K562 (cell line): ENCODE data around the gene MRI1. TPM values are rescaled to one million over a fixed set of nuclear protein-coding genes. Genes with fewer than 3 reads are reported as not detected.

Experiments
- ATAC-seq: fragments of 200-7000 bp; cut with Tn5 transposase; 3 replicates; pipeline ENCODE4 v1.9.1; 2020; ENCODE audit warnings: moderate library complexity
- BruUV-seq: library from RNA; stranded (reverse); fragments of 400-500 nt; replicated peaks from 2 replicates; lab custom pipeline; 2021; lab: Mats Ljungman, UMichigan
- CTCF ChIA-PET: fragments of 300-600 bp; formaldehyde crosslinking; extraction: SDS; loops from one replicate; lab custom pipeline; 2021; ENCODE audit warnings: low intra/inter-chr PET ratio; lab: Yijun Ruan, JAX
- POLR2A ChIA-PET: fragments of 300-600, 350-650 bp; sonication (Branson Sonifier 250); formaldehyde crosslinking; extraction: SDS; loops from one replicate; lab custom pipeline; 2021; ENCODE audit warnings: antibody characterized with exemption, inconsistent platforms; lab: Yijun Ruan, JAX
- DNase-seq, 4 experiments: peaks; one replicate each; pipeline versions ENCODE4 v3.0.0 to v3.0.0-alpha.2; 2011 to 2018; ENCODE audit warnings: low spot score in 3 of 4, mixed read lengths in 3 of 4; ENCODE audit errors: extremely low read depth in 1 of 4
- FAIRE-seq: peaks from 2 replicates; lab custom pipeline; 2011; peaks lifted over from hg19 to GRCh38; lab: Jason Lieb, UNC
- H2AFZ ChIP-seq: 2 replicates; pipeline ENCODE4 v1.6.0; 2011; ENCODE audit warnings: low read depth, low read length, control low read depth, inconsistent platforms
- H3K27ac ChIP-seq: fragments of 200-600 bp; 3 replicates; pipeline ENCODE4 v1.8.0; 2011; ENCODE audit warnings: low read depth, mild to moderate bottlenecking, control low read depth, inconsistent platforms, low read length, moderate library complexity, mixed read lengths; ENCODE audit errors: extremely low read depth
- H3K27me3 ChIP-seq, 2 experiments: fragments of 300-600 bp in 1 of 2; 2 replicates in 1 of 2; 3 replicates in 1 of 2; pipeline versions ENCODE4 v1.6.0 to v1.8.0; 2011; ENCODE audit warnings: inconsistent platforms in 2 of 2, low read length in 2 of 2, mild to moderate bottlenecking in 1 of 2, mixed read lengths in 1 of 2, moderate library complexity in 1 of 2; ENCODE audit not compliant: control insufficient read depth in 2 of 2, insufficient read depth in 2 of 2
- H3K36me3 ChIP-seq: fragments of 300-600 bp; 3 replicates; pipeline ENCODE4 v1.8.0; 2011; ENCODE audit warnings: mild to moderate bottlenecking, low read length, inconsistent platforms; ENCODE audit not compliant: control insufficient read depth, insufficient read depth
- H3K4me1 ChIP-seq, 2 experiments: fragments of 200-600 bp in 1 of 2; replicated peaks in 1 of 2; 2 replicates in 1 of 2; 3 replicates in 1 of 2; pipeline versions ENCODE4 v1.5.1 to v1.8.0; 2011; ENCODE audit warnings: inconsistent platforms in 2 of 2, low read length in 2 of 2, mild to moderate bottlenecking in 1 of 2, mixed read lengths in 1 of 2, moderate library complexity in 1 of 2; ENCODE audit not compliant: control insufficient read depth in 2 of 2, insufficient read depth in 2 of 2
- H3K4me2 ChIP-seq: 2 replicates; pipeline ENCODE4 v1.6.1; 2011; ENCODE audit warnings: low read length, control low read depth, inconsistent platforms, mixed read lengths; ENCODE audit not compliant: insufficient read depth
- H3K4me3 ChIP-seq: fragments of 200-600 bp; sonication (generic), shearing (Covaris generic); 2 replicates; pipeline ENCODE4 v1.5.1; 2016; ENCODE audit warnings: control low read depth, inconsistent platforms
- H3K79me2 ChIP-seq: fragments of 200-600 bp; 3 replicates; pipeline ENCODE4 v1.8.0; 2011; ENCODE audit warnings: low read length, inconsistent platforms; ENCODE audit not compliant: control insufficient read depth, insufficient read depth
- H3K9ac ChIP-seq, 2 experiments: 2 replicates each; pipeline versions ENCODE4 v1.6.0 to v1.6.1; 2011; ENCODE audit warnings: low read depth in 2 of 2, low read length in 2 of 2, control low read depth in 1 of 2, inconsistent platforms in 1 of 2, mild to moderate bottlenecking in 1 of 2, mixed read lengths in 1 of 2; ENCODE audit not compliant: insufficient read depth in 1 of 2
- H3K9me1 ChIP-seq: one replicate; pipeline ENCODE4 v1.6.0; 2011; ENCODE audit warnings: inconsistent platforms, mild to moderate bottlenecking, low read length, moderate library complexity; ENCODE audit not compliant: control insufficient read depth, insufficient read depth
- H3K9me3 ChIP-seq: replicated peaks from 2 replicates; pipeline ENCODE4 v1.5.1; 2011; ENCODE audit warnings: low read depth, low read length, inconsistent platforms; ENCODE audit not compliant: control insufficient read depth, insufficient read depth
- H4K20me1 ChIP-seq: replicated peaks from 2 replicates; pipeline ENCODE4 v1.6.1; 2011; ENCODE audit warnings: low read length, inconsistent platforms, mixed read lengths; ENCODE audit not compliant: control insufficient read depth, insufficient read depth
- ELF1 ChIP-seq: fragments of 200-800 bp; sonication (Bioruptor generic); IDR thresholded peaks from 2 replicates; pipeline ENCODE4 v1.6.1; 2016; ENCODE audit warnings: missing genetic modification characterization, missing compliant biosample characterization
- FOXA3 ChIP-seq, 2 experiments: fragments of 450-650 bp in 1 of 2; sonication (generic) in 1 of 2; formaldehyde crosslinking; IDR thresholded peaks in 1 of 2; conservative IDR thresholded peaks in 1 of 2; 2 replicates each; pipeline versions ENCODE4 v1.4.0 to v1.8.0; 2020 to 2022; ENCODE audit warnings: mild to moderate bottlenecking in 2 of 2, missing genetic modification reagents in 1 of 2
- FOXK2 ChIP-seq, 2 experiments: fragments of 450-650 bp; IDR thresholded peaks in 1 of 2; conservative IDR thresholded peaks in 1 of 2; 2 replicates each; pipeline ENCODE4 v1.6.1; 2016; ENCODE audit warnings: low read depth in 2 of 2, mild to moderate bottlenecking in 1 of 2
- GABPA ChIP-seq: fragments of 200-800 bp; sonication (Bioruptor generic); conservative IDR thresholded peaks from 2 replicates; pipeline ENCODE4 v1.6.1; 2016; ENCODE audit warnings: low read depth, missing genetic modification characterization, missing compliant biosample characterization
- HDAC1 ChIP-seq, 2 experiments: fragments of 450-650 bp; IDR thresholded peaks; 2 replicates each; pipeline ENCODE4 v1.6.1; 2016 to 2017; ENCODE audit warnings: inconsistent platforms in 1 of 2, mild to moderate bottlenecking in 1 of 2, moderate library complexity in 1 of 2
- KDM1A ChIP-seq, 2 experiments: fragments of 450-650 bp; IDR thresholded peaks; 2 replicates each; pipeline ENCODE4 v1.6.1; 2016; ENCODE audit warnings: mild to moderate bottlenecking in 2 of 2
- MCM3 ChIP-seq: fragments of 450-650 bp; IDR thresholded peaks from 2 replicates; pipeline ENCODE4 v1.6.1; 2016
- MNT ChIP-seq, 2 experiments: fragments of 450-650 bp; conservative IDR thresholded peaks; 2 replicates each; pipeline ENCODE4 v1.6.1; 2017; ENCODE audit warnings: mild to moderate bottlenecking in 2 of 2, moderate library complexity in 2 of 2
- NCOR1 ChIP-seq: fragments of 450-650 bp; IDR thresholded peaks from 2 replicates; pipeline ENCODE4 v1.6.1; 2016; ENCODE audit warnings: mild to moderate bottlenecking, moderate library complexity
- PHF21A ChIP-seq: fragments of 450-650 bp; IDR thresholded peaks from 2 replicates; pipeline ENCODE4 v1.6.1; 2017; ENCODE audit warnings: low read depth, borderline replicate concordance
- PPARD ChIP-seq: fragments of 250-450 bp; sonication (Bioruptor Pico); IDR thresholded peaks from 2 replicates; pipeline ENCODE4 v1.8.0; 2022; ENCODE audit warnings: inconsistent platforms, mild to moderate bottlenecking, moderate library complexity
- SMARCA4 ChIP-seq: fragments of 450-650 bp; IDR thresholded peaks from 2 replicates; pipeline ENCODE4 v1.6.1; 2016
- ZBTB33 ChIP-seq: sonication (generic); formaldehyde crosslinking; IDR thresholded peaks from 2 replicates; pipeline ENCODE4 v1.8.1; 2023; ENCODE audit warnings: mild to moderate bottlenecking, missing genetic modification reagents
- WGBS: fragments of 100-300 bp; shearing (Covaris generic); methylation state at CpG from one replicate; pipeline ENCODE4 v1.1.6; 2016; ENCODE audit warnings: low coverage, mixed read lengths; ENCODE audit not compliant: insufficient coverage; ENCODE audit errors: missing lambda C conversion rate; 5-methylcytosine and 5-hydroxymethylcytosine counted together
- in situ Hi-C: fragments of 300-500 bp; cut with MboI; formaldehyde crosslinking; loops from 4 replicates; pipeline ENCODE4 v1.15.0; 2018; ENCODE audit warnings: inconsistent platforms, mixed read lengths
- intact Hi-C: fragments of 100-400 bp; cut with micrococcal nuclease; formaldehyde crosslinking; loops from 2 replicates; pipeline ENCODE4 v1.14.2; 2022
- polyA plus RNA-seq, 8 experiments: library from polyadenylated mRNA; depleted of rRNA in 4 of 8; stranded (reverse) in 5 of 8; unstranded in 3 of 8; fragments of >200 nt; fragmentation: Nextera tagmentation in 2 of 8; fragmentation: Illumina TruSeq in 1 of 8; extraction: Ambion mirVana in 2 of 8; extraction: Trizol in 1 of 8; gene quantifications; 2 replicates each; pipeline versions ENCODE4 v1.2.1 to v1.2.3, GENCODE V29; 2011 to 2014; ENCODE audit warnings: inconsistent platforms in 1 of 8, missing spikeins in 1 of 8
- total RNA-seq, 7 experiments: library from RNA; depleted of rRNA in 6 of 7; stranded (reverse); fragments of >200 nt in 6 of 7; fragmentation: Illumina TruSeq in 2 of 7; extraction: Trizol in 2 of 7; gene quantifications; 2 replicates each; pipeline versions ENCODE4 v1.2.1 to v1.2.3, GENCODE V29; 2011 to 2021; ENCODE audit warnings: low replicate concordance in 1 of 7
- TF ChIP-seq, protein P1 (sequence below): sonication (generic); formaldehyde crosslinking; IDR thresholded peaks from 2 replicates; pipeline ENCODE4 v1.8.0; 2022; ENCODE audit warnings: missing genetic modification reagents, mild to moderate bottlenecking, moderate library complexity, borderline replicate concordance
- TF ChIP-seq, protein P2 (sequence below): sonication (generic); formaldehyde crosslinking; IDR thresholded peaks from 2 replicates; pipeline ENCODE4 v1.8.0; 2022; ENCODE audit warnings: mild to moderate bottlenecking, low read depth, missing genetic modification reagents

Gene MRI1
- total and polyA plus RNA-seq, 9 of the 15 experiments (the other 6 are each of a cell fraction or from before 2014, with no cell fraction given): 5.5 to 57.4 (median 28.2) TPM

DNA sequence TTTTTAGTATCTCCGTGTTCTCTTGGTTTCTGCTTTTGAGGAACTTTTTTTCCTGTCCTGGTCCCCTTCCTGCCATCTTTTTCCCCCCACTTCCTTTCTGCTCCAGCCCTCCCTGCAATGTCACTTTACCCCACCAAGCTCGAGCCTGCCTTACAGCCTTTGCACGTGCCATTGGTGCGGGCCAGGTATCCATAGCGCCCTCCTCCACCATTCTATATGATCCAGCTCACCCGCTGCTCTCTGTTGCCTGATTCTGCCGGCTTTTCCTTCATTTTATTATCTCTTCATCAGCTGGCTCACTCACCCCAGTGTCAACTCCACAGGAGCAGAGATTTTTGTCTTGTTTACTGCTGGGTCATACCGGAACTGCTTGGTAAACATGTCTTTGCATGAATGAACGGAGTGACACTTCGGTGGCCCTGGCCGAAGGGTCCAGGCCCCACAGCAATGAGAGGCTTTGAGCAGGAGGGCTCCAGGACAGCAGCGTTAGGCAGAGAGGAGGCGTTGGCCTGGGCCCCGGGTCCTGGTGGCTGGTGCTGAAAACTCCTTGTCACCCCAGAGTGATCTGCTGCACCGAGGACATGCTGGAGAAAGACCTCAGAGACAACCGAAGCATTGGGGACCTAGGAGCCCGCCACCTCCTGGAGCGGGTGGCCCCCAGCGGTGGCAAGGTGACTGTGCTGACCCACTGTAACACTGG, 1.2 kb downstream of the MRI1 start:
- Histone ChIP-seq H3K9ac (peak overlapping the region; percentile 61 to 97), H3K27me3 (no peaks in the 10 kb centered on the region), H3K79me2 (peaks cover 28% of the 10 kb centered on the region), H3K9me3 (no peaks in the 10 kb centered on the region), H3K4me3 (peak overlapping the region; percentile 60), H3K4me2 (peak overlapping the region; percentile 85), H3K4me1 (peaks cover 7 to 43% of the 10 kb centered on the region in 2 experiments; a peak in 3 of 5 replicates), H2AFZ (peak overlapping the region; percentile 43), H4K20me1 (no peaks in the 10 kb centered on the region), H3K9me1 (no peaks in the 10 kb centered on the region), H3K27ac (peak overlapping the region; percentile 26; the same call in 1 of the 3 replicates), H3K36me3 (peaks cover 61% of the 10 kb centered on the region; the same call in 1 of the 3 replicates)
- BruUV-seq: TSS peak; percentile 56
- ChIA-PET POLR2A (interaction anchor here (0.6 to 2.0 kb wide), 4 partner anchors 9 to 266 kb away, joined by 3 to 6 read pairs (median 4); partner anchors contain the start of gene C19orf53), CTCF (no interaction called here)
- FAIRE-seq (peak; percentile 58), DNase-seq (peak in 1 of 4 experiments; percentile 26), ATAC-seq (peak; percentile 46)
- intact Hi-C loops (no loop called here), in situ Hi-C loops (no loop called here)
- WGBS: 39% methylated on average over 17 of the region's 19 CpGs
- TF ChIP-seq, protein P1, sequence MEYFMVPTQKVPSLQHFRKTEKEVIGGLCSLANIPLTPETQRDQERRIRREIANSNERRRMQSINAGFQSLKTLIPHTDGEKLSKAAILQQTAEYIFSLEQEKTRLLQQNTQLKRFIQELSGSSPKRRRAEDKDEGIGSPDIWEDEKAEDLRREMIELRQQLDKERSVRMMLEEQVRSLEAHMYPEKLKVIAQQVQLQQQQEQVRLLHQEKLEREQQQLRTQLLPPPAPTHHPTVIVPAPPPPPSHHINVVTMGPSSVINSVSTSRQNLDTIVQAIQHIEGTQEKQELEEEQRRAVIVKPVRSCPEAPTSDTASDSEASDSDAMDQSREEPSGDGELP (CRISPR knock-in tag): peak; percentile 17; the same call in 1 of the 2 replicates
- TF ChIP-seq FOXA3 (CRISPR knock-in tag; conservative IDR thresholded peaks at IDR 0.05 in 1 of 2, IDR thresholded peaks at IDR 0.05 in 1 of 2): peak in 1 of 2 experiments; percentile 47; a peak in 1 of 4 replicates
- TF ChIP-seq ELF1 (tag): peak; percentile 39; the same call in 1 of the 2 replicates
- no peak for TF ChIP-seq MCM3
- TF ChIP-seq SMARCA4: peak; percentile 51
- no peak for TF ChIP-seq NCOR1
- TF ChIP-seq PPARD (CRISPR knock-in tag): no peak
- peak in 1 of 2 experiments; percentile 32; a peak in 1 of 4 replicates for TF ChIP-seq HDAC1 (IDR thresholded peaks at IDR 0.05)
- peak; percentile 36; the same call in 1 of the 2 replicates for TF ChIP-seq GABPA (tag)
- peak; percentile 67 for TF ChIP-seq KDM1A (IDR thresholded peaks at IDR 0.05)
- TF ChIP-seq ZBTB33 (CRISPR knock-in tag): no peak
- 0 out of 2 replicates have a peak, but pooled peaks have one; percentile 16 for TF ChIP-seq PHF21A
- peak in 1 of 2 experiments; percentile 58; a peak in 2 of 4 replicates for TF ChIP-seq MNT (conservative IDR thresholded peaks at IDR 0.05)
- peak; percentile 44 to 70; a peak in 3 of 4 replicates for TF ChIP-seq FOXK2 (conservative IDR thresholded peaks at IDR 0.05 in 1 of 2, IDR thresholded peaks at IDR 0.05 in 1 of 2; ENCODE audit: low read depth in 2 of 2)
- TF ChIP-seq, protein P2, sequence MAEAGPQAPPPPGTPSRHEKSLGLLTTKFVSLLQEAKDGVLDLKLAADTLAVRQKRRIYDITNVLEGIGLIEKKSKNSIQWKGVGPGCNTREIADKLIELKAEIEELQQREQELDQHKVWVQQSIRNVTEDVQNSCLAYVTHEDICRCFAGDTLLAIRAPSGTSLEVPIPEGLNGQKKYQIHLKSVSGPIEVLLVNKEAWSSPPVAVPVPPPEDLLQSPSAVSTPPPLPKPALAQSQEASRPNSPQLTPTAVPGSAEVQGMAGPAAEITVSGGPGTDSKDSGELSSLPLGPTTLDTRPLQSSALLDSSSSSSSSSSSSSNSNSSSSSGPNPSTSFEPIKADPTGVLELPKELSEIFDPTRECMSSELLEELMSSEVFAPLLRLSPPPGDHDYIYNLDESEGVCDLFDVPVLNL (CRISPR knock-in tag): no peak
